GM12892 (cell line): Measurements from ENCODE around the gene TAP1. TPM values are rescaled to one million over a fixed set of nuclear protein-coding genes. Genes with fewer than 3 reads are reported as not detected.

Experiments used
- DNase-seq: peaks from one replicate; pipeline ENCODE4 v3.0.0; 2011; ENCODE audit not compliant: insufficient read length
- FAIRE-seq: peaks from 2 replicates; lab custom pipeline; 2011; peaks lifted over from hg19 to GRCh38; lab: Jason Lieb, UNC
- POLR2A ChIP-seq: IDR thresholded peaks from 2 replicates; pipeline ENCODE4 v1.6.1; 2011; ENCODE audit warnings: low read depth, low read length, control low read depth
- POLR2AphosphoS5 ChIP-seq: IDR thresholded peaks from 2 replicates; pipeline ENCODE4 v1.6.1; 2011; ENCODE audit warnings: low read depth, low read length, control low read depth
- TAF1 ChIP-seq: IDR thresholded peaks from 2 replicates; pipeline ENCODE4 v1.6.1; 2011; ENCODE audit warnings: low read depth, mild to moderate bottlenecking, control low read depth, low read length, borderline replicate concordance
- polyA plus RNA-seq: library from polyadenylated mRNA; unstranded; fragments of >200 nt; gene quantifications from one replicate; pipeline ENCODE4 v1.2.1, GENCODE V29; 2012; ENCODE audit warnings: missing spikeins, inconsistent platforms; ENCODE audit not compliant: missing spikeins

The TAP1 gene, protein sequence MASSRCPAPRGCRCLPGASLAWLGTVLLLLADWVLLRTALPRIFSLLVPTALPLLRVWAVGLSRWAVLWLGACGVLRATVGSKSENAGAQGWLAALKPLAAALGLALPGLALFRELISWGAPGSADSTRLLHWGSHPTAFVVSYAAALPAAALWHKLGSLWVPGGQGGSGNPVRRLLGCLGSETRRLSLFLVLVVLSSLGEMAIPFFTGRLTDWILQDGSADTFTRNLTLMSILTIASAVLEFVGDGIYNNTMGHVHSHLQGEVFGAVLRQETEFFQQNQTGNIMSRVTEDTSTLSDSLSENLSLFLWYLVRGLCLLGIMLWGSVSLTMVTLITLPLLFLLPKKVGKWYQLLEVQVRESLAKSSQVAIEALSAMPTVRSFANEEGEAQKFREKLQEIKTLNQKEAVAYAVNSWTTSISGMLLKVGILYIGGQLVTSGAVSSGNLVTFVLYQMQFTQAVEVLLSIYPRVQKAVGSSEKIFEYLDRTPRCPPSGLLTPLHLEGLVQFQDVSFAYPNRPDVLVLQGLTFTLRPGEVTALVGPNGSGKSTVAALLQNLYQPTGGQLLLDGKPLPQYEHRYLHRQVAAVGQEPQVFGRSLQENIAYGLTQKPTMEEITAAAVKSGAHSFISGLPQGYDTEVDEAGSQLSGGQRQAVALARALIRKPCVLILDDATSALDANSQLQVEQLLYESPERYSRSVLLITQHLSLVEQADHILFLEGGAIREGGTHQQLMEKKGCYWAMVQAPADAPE
- polyA plus RNA-seq, result 151 TPM

DNA sequence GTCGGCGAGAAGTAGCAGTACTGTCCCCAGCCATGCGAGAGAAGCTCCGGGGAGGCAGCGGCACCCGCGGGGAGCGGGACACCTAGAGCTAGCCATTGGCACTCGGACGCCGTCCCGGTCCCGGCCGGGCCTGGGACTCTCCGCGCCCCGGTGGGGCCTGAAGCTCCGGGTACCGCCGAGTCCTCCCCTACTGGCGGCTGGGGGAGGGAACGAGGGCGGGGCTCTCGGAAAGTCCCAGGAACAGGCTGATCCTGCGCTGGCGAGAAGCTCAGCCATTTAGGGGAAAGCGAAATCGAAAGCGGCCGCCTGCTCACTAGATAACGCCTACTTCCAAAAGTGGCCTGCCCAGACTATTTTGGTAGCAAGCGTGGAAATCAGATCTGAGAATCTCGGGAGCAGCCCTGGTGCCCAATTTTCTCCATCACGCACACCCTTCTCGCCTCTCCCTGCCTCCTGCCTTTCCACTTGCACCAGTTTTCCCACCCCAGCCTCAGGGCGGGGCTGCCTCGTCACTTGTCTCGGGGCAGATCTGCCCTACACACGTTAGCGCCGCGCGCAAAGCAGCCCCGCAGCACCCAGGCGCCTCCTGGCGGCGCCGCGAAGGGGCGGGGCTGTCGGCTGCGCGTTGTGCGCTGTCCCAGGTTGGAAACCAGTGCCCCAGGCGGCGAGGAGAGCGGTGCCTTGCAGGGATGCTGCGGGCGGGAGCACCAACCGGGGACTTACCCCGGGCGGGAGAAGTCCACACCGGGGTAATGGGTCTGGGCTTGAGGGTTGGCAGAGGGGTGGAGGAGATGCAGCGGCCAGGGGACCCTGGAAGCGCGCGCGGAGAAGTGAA is at the start of gene TAP1, which contains the start of gene PSMB9:
TAP1 (minus strand) TSS at position 164 of the 835 bp plus-strand sequence; CDS start at position 96, 68 bp downstream.
PSMB9 (plus strand) TSS at position 652 of the 835 bp plus-strand sequence; CDS start at position 690, 38 bp downstream.
- TF ChIP-seq TAF1 (peak; percentile 89), POLR2AphosphoS5 (peak; percentile 76), POLR2A (peak; percentile 82)
- DNase-seq, result peak; percentile 92
- peak; percentile 94 for FAIRE-seq

DNA sequence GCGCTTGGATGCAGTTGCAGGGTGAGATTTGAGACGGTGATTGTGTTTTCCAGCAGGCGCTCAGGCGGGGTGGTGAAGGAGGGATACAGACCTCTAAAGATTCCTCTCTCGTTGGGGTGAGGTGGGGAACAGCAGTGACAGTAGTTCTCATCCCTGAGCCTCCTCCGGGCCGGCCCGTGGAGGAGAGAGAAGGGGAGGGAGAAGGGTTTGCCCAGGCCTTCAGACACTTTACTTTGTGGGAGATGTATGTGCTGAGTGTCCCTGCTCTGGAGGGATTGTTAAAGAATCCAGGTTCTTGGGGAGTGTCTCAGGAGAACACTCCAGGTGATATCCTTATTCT is 41.5 kb upstream of the TAP1 start:
- FAIRE-seq (no peak), DNase-seq (no peak)
- no peak for TF ChIP-seq POLR2A
- TF ChIP-seq TAF1, result no peak
- no peak for TF ChIP-seq POLR2AphosphoS5

DNA sequence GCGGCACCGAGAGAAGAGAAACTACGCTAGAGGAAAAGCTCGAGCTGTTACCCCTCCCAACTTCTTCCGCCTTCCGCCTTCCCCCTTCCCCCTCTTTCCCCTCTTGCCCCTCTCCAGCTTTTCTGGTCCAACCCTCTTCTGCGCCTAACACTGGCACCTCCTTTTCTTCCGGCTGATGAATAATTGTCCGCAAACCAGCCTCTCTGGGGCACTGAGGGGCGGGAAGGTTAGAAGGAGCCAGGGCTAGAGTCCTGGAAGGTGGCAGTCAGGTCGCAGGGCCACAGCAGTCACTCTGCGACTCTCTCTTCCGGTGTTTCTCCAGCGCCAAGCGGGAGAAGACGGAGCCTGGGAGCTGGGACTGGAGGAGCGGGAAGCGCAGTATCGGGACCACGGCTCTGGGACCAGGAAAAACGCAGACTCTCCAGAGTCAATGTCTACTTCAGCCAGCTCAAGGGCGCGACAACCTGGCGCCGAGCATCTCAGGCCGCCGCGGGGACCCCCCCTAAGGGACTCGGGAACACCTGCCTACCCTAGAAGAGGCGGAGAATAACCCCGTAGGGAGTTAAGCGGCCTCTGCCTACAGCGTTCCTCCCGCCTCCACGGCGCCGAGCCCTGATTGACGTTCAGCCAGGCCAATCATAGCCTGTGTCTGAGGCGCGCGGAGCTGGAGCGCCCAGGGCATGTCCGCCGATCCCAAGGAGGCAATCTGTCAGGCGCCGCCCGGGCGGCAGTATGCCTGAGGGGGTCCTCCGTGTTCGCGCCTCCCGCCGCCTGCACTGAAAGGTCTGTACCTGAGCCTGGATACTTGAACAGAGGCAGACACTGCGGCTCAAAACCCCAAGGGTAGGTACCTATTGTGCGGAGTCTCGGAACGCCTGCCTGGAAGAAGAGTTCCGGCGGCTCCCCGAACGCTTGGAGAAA is 40.8 kb upstream of the TAP1 start:
- peak; percentile 78; the same call in 1 of the 2 replicates for TF ChIP-seq POLR2A
- peak; percentile 47; the same call in 1 of the 2 replicates for TF ChIP-seq POLR2AphosphoS5
- peak; percentile 56; the same call in 1 of the 2 replicates for TF ChIP-seq TAF1
- DNase-seq, result peak; percentile 93
- FAIRE-seq, result peak; percentile 99

DNA sequence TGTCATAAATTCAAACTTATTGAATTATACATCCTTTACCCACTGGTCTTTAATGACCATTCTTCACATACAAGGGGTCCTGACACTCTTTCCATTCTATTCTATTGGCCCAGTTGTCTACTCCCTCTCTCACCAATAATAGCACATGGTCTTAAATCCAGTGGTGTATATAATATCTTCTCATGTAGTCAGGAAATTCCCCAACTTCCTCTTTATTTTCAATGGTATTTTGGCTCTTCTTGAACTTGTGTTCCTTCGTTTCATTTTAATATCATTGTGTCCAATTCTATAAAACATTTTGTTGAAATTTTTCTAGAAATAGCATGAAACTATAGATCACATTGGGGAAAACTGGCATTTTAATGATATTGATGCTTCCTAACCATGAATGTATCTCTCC is 37.3 kb upstream of the TAP1 start:
- no peak for TF ChIP-seq POLR2AphosphoS5
- TF ChIP-seq TAF1, result no peak
- no peak for TF ChIP-seq POLR2A
- FAIRE-seq (no peak), DNase-seq (no peak)

DNA sequence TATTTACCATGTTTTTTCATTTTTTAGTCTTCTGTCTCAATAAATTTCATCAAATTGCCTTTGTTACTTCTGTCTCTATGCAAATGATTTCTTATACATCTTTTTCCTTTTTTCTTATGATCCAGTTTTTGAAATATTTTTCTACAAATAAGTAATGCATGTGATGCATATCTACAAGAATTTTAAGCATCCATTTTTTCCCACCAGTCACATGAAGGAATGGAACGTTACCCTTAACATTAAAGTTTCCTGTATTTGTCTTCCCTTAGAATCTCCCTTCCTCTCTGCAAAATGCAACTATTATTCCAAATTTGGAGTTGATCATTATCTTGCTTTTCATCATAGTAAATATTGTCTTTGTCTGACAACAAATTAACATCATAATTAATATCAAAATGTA is 36.0 kb upstream of the TAP1 start:
- TF ChIP-seq TAF1 (no peak), POLR2A (no peak), POLR2AphosphoS5 (no peak)
- FAIRE-seq (no peak), DNase-seq (no peak)

DNA sequence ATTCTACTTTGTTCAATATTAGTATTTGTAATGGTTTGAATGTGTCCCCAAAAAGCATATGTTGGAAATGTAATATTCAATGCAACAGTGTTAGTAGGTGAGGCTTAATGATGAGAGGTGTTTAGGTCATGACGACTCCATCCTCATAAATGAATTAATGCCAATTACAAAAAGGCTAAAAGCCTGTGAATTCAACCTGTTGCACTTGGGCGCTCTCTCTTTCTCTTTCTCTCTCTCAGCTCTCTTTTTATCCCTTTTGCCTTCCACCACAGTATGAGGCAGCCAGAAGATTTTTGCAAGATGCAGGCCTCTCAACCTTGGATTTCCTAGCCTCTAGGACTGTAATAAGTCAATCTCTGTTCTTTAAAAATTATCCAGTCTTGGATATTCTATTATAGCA is 35.1 kb upstream of the TAP1 start:
- peak; percentile 54 for FAIRE-seq
- TF ChIP-seq TAF1 (no peak), POLR2AphosphoS5 (no peak), POLR2A (no peak)
- no peak for DNase-seq

DNA sequence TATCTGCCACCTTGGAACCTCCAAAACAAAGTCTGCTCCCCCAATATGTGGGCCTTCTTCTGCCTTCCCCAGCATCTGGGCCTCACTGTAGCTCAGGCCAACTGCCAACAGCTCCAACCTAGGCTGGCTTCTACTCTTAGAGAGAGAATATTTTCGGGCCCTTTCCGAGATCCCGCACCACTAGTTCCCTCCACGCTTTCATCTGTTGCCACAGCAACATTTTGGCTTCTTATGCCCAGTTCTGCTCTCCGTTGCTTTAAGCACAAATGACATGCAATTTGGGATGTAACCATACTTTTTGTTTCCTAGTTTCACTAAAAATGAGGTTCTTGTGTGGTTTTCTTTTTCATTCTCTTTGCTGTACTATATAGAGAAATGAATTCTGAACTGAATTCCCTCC is 34.1 kb upstream of the TAP1 start:
- no peak for TF ChIP-seq POLR2A
- TF ChIP-seq TAF1, result no peak
- TF ChIP-seq POLR2AphosphoS5, result no peak
- FAIRE-seq (no peak), DNase-seq (no peak)

DNA sequence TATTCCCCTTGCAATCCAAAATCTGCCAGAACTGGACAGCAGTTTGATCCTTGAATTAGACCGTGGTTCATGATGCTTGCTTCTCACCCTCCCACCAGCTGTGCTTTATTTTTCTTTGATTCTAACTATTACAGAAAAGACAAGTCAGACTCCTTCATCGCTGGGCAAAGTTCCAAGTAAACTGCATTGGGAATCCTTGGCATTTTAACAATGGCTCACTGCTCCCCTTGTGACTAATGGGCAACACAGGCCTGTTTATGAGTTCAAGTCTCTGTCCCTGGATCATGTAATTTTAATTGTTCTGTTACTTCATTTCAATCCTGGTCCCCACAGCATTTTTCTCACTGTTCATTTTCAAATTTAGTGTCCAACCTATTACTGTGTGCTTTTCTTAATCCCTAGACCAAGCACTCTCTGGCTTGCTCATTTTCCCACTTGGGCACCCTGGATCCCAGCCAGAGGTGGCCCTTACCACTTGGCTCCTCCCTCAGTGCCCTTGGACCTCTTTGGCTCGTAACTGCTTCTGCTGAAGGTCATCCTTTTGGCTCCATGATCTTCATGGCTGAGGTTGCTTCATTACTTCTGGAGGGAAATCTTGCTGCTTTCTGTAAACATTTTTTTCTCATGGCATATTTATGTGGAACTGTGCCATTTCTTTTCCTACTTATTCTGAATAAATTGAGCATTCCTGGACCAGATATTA is 33.3 kb upstream of the TAP1 start:
- FAIRE-seq (no peak), DNase-seq (no peak)
- TF ChIP-seq TAF1 (no peak), POLR2A (no peak), POLR2AphosphoS5 (no peak)

DNA sequence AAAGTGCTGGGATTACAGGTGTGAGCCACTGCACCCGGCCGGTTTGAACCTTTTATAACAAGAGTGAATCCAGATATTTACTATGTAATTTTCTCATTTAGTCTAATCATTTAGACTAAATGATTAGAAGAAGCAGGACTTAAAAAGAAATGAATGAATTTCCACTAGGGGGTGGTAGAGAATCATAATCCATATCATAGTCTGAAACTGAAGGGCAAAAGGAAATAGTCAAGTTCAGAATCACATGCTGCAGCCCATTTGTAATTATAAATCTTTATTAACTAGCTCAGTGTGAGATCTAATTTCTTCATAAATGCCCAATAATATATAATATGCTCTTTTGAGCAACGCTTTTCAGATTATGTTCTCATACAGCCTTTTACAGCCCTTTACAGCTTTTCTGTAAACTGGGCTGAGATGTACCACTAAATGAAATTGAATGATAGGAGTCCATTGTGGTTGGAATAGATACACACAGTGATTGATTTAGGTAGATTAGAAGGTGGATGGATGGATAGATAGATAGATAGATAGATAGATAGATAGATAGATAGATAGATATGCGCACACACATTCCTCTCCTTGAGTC is 32.3 kb upstream of the TAP1 start:
- DNase-seq (no peak), FAIRE-seq (peak; percentile 58)
- no peak for TF ChIP-seq TAF1
- TF ChIP-seq POLR2A, result no peak
- no peak for TF ChIP-seq POLR2AphosphoS5

DNA sequence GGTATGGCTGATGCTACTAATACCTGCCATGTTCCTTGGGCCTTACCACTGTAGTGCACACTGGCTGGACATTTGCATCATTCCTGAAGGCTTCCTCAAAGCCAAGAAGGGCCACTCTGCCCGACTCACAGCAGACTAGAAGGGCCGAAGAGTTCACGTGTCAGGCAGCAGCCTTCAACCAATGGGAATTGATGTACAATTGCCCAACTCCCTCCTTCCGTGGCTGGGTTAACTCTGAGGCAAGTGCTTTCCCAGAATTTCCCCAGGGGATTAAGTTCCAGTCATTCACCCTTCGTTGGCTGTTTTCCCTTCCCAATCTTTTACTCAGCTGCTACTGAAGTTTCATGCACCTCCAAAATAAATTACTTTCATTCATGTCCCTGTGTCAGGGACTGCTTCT is 30.3 kb upstream of the TAP1 start:
- TF ChIP-seq TAF1 (no peak), POLR2AphosphoS5 (no peak), POLR2A (no peak)
- FAIRE-seq, result no peak
- no peak for DNase-seq
